Esophagus squamous epithelium (tissue), 5 donors: Measurements from ENCODE around the gene TECR. TPM values are rescaled to one million over a fixed set of nuclear protein-coding genes. Genes with fewer than 3 reads are reported as not detected.
A peak's percentile ranks its signal among the peaks of the same experiment; 100 is the strongest.

Experiments used
- DNase-seq: peaks from one replicate; lab custom pipeline; 2025; lab: John Stamatoyannopoulos, UW
- H3K27ac ChIP-seq, 4 donors: fragments of 200-600 bp; sonication (generic); one replicate each; pipeline ENCODE4 v1.5.1; 2016 to 2019; ENCODE audit warnings: mild to moderate bottlenecking in 1 of 4
- H3K27me3 ChIP-seq, 4 donors: fragments of 200-600 bp; sonication (generic); 1 replicate in 3 of 4; 2 replicates in 1 of 4; pipeline versions ENCODE4 v1.5.1 to v1.6.0; 2017 to 2021; ENCODE audit warnings: antibody characterized with exemption in 1 of 4
- H3K36me3 ChIP-seq, 3 donors: fragments of 200-600 bp; sonication (generic); one replicate each; pipeline ENCODE4 v1.5.1; 2016 to 2019
- H3K4me1 ChIP-seq, 3 donors: fragments of 200-600 bp; sonication (generic); one replicate each; pipeline ENCODE4 v1.5.1; 2017 to 2019
- H3K4me3 ChIP-seq, 4 donors: fragments of 200-600 bp; sonication (generic); 1 replicate in 3 of 4; 2 replicates in 1 of 4; pipeline ENCODE4 v1.5.1; 2016 to 2019; ENCODE audit warnings: mild to moderate bottlenecking in 2 of 4, moderate library complexity in 1 of 4
- H3K9me3 ChIP-seq, 3 donors: fragments of 200-600 bp; sonication (generic); one replicate each; pipeline ENCODE4 v1.5.1; 2016 to 2019
- POLR2A ChIP-seq, 4 donors: fragments of 450-650 bp; IDR thresholded peaks; one replicate each; pipeline ENCODE4 v1.6.1; 2017; ENCODE audit warnings: antibody characterized with exemption in 4 of 4, mild to moderate bottlenecking in 4 of 4, moderate library complexity in 3 of 4
- whole genome bisulfite sequencing, 2 donors: methylation state at CpG; one replicate each; pipeline ENCODE4 v1.1.5; 2018; 5-methylcytosine and 5-hydroxymethylcytosine counted together
- intact Hi-C: fragments of 100-400 bp; cut with DNase I; formaldehyde crosslinking; loops from one replicate; pipeline ENCODE4 v1.15.0; 2022
- total RNA-seq, 4 donors: library from RNA; depleted of rRNA; stranded (reverse); fragments of >200 nt; gene quantifications; one replicate each; pipeline ENCODE4 v1.1.0, GENCODE V29; 2016
- TF ChIP-seq, protein P1 (sequence below), 6 experiments: fragments of 450-650 bp in 4 of 6; fragments of 200-600 bp in 2 of 6; sonication (generic) in 2 of 6; IDR thresholded peaks; one replicate each; pipeline ENCODE4 v1.5.1; 2016 to 2019; ENCODE audit warnings: antibody characterized with exemption in 6 of 6, mild to moderate bottlenecking in 4 of 6, moderate library complexity in 4 of 6
- donor health status: DM: yes; HTN: yes; CAD: no.

TECR gene
- total RNA-seq, 4 donors from 2014 or later, result 130 to 290 (median 190) TPM

DNA sequence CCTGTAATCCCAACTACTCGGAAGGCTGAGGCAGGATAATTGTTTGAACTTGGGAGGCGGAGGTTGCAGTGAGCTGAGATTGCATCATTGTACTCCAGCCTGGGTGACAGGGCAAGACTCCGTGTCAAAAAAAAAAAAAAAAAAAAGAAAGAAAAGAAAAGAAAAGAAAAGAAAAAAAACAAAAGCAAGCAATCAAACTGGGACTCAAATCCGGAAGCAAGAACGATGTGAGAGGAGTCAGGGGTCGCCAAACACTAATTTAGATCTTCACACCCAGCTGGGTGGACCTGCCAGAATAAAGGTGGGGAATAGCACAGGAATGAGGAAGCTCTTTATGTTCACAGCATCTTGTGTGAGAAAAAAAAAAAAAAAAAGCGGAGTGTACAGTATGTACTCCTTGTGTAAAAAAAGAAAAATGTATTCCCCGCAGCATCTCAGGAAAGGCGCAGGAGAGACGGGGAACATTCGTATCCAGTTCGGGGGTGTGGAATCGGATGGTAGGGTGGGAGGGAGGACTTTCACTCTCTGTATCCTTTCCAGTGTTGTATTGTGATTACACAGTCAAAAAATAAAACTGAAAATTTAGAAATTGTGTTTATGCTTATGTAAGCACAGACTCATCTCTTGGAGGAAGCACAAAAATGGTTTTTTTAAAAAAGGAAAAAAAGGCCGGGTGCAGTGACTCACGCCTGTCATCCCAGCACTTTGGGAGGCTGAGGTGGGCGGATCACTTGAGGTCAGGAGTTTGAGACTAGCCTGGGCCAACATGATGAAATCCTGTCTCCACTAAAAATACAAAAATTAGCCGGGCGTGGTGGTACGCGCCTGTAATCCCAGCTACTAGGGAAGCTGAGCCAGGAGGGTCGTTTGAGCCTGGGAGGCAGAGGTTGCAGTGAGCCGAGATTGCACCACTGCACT is 18.8 kb upstream of the TECR start:
- Histone ChIP-seq H3K36me3 (peaks cover 12 to 27% (median 17%) of the 10 kb centered on the region in 3 donors), H3K4me3 (peak overlapping the region in 2 of 4 donors; percentile 13 to 40), H3K27me3 (no peaks in the 10 kb centered on the region), H3K27ac (peak overlapping the region; percentile 87 to 100 (median 100)), H3K4me1 (peaks cover 27 to 95% (median 56%) of the 10 kb centered on the region in 3 donors), H3K9me3 (no peaks in the 10 kb centered on the region)
- no peak for DNase-seq
- 26 to 27% methylated on average over 20 to 22 of the region's 22 CpGs for WGBS, 2 donors
- TF ChIP-seq POLR2A (IDR thresholded peaks at IDR 0.05), result no peak
- TF ChIP-seq, protein P1, sequence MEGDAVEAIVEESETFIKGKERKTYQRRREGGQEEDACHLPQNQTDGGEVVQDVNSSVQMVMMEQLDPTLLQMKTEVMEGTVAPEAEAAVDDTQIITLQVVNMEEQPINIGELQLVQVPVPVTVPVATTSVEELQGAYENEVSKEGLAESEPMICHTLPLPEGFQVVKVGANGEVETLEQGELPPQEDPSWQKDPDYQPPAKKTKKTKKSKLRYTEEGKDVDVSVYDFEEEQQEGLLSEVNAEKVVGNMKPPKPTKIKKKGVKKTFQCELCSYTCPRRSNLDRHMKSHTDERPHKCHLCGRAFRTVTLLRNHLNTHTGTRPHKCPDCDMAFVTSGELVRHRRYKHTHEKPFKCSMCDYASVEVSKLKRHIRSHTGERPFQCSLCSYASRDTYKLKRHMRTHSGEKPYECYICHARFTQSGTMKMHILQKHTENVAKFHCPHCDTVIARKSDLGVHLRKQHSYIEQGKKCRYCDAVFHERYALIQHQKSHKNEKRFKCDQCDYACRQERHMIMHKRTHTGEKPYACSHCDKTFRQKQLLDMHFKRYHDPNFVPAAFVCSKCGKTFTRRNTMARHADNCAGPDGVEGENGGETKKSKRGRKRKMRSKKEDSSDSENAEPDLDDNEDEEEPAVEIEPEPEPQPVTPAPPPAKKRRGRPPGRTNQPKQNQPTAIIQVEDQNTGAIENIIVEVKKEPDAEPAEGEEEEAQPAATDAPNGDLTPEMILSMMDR (IDR thresholded peaks at IDR 0.05), result no peak
- intact Hi-C loops, result no loop called here

DNA sequence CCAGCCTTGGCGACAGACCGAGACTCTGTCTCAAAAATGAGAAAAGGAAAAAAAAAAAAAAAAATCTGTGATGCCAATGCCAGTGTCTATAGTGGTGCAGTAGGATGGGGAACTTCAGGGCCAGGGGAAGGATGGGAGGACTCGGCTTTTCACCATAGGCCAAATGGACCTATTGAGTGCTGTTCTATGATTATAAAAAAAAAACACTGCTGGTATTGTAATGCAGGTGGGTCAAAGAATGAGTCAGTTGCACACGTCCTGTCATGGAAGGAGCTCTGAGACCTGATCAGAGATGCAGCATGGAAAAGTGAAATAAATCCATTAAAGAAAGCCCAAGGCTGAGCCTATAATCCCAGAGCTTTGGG is 18.2 kb upstream of the TECR start:
- H3K36me3 ChIP-seq, result peaks cover 19 to 33% (median 23%) of the 10 kb centered on the region in 3 donors
- H3K4me1 ChIP-seq, result peaks cover 25 to 95% (median 56%) of the 10 kb centered on the region in 3 donors
- H3K27ac ChIP-seq, result peak overlapping the region; percentile 87 to 100 (median 100)
- no peaks in the 10 kb centered on the region for H3K9me3 ChIP-seq
- no peaks in the 10 kb centered on the region for H3K27me3 ChIP-seq
- H3K4me3 ChIP-seq, result peak overlapping the region in 2 of 4 donors; percentile 13 to 40
- no peak for TF ChIP-seq POLR2A (IDR thresholded peaks at IDR 0.05)
- TF ChIP-seq, protein P1 (IDR thresholded peaks at IDR 0.05), result no peak
- DNase-seq, result no peak
- intact Hi-C loops, result no loop called here
- 22 to 41% methylated on average over 3 to 4 of the region's 4 CpGs for WGBS, 2 donors

DNA sequence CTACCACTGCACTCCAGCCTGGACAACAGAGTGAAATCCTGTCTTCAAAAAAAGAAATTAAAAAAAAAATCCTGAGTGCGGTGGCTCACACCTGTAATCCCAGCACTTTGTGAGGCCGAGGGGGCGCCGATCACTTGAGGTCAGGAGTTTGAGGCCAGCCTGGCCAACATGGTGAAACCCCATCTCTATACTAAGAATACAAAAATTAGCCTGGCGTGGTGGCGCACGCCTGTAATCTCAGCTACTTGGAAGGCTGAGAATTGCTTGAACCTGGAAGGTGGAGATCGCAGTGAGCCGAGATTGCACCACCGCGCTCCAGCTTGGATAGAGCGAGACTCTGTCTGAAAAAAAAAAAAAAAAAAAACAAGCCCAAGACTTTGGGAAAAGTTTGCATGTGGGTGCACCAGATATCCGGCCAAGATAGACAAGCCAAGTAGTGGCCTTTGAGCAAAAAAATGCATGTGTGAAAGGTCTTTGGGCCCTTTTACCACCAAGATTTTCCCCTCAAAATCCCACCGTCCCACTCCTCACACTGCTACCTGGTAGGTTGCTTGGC is 16.9 kb upstream of the TECR start:
- H3K9me3 ChIP-seq, result no peaks in the 10 kb centered on the region
- DNase-seq, result no peak
- H3K4me3 ChIP-seq, result no peak overlapping the region
- no peaks in the 10 kb centered on the region for H3K27me3 ChIP-seq
- peaks cover 21 to 40% (median 24%) of the 10 kb centered on the region in 3 donors for H3K36me3 ChIP-seq
- 85 to 90% methylated on average over 10 to 14 of the region's 14 CpGs for WGBS, 2 donors
- peak overlapping the region; percentile 36 to 100 (median 100) for H3K27ac ChIP-seq
- peaks cover 18 to 92% (median 56%) of the 10 kb centered on the region in 3 donors for H3K4me1 ChIP-seq
- intact Hi-C loops, result no loop called here
- TF ChIP-seq, protein P1 (IDR thresholded peaks at IDR 0.05), result no peak
- TF ChIP-seq POLR2A (IDR thresholded peaks at IDR 0.05), result no peak

DNA sequence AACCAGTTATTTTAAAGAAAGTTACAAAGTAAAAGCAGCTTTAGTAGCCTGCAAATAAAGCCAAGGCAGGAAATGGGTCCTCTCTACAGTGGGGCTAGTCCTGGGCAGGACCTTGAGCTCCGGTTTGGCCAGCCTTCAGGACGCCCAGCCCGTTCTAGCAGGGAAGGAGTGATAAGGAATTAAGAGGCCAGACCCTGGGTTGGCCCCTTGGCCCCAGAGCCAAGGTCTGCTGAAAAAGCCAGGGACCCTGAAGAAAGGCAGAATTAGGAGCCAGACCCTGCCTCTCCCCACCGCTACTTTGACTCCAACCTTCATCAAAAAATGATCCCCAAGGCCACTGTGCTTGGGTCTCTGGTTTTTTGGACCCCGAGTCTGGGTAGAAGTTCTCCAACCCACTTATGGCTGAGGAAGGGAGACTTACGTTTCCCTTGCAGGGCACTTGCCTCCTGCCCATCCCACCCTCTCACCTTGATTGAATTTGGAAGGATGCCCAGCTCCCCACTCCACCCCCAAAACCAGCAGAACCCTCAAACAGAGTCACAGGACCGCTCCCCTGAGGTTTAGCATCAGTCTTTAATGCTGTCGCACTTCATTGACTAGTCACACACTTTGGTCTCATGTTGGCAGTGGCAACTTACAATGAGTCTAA is 15.1 kb upstream of the TECR start:
- Histone ChIP-seq H3K36me3 (peaks cover 21 to 40% (median 24%) of the 10 kb centered on the region in 3 donors), H3K27me3 (no peaks in the 10 kb centered on the region), H3K4me3 (peak overlapping the region in 3 of 4 donors; percentile 27 to 98 (median 94)), H3K9me3 (no peaks in the 10 kb centered on the region), H3K4me1 (peaks cover 25 to 81% (median 50%) of the 10 kb centered on the region in 3 donors), H3K27ac (peak overlapping the region; percentile 99 to 100 (median 100))
- no peak for TF ChIP-seq POLR2A (IDR thresholded peaks at IDR 0.05)
- TF ChIP-seq, protein P1 (IDR thresholded peaks at IDR 0.05), result no peak
- DNase-seq, result no peak
- WGBS, 2 donors, result 67 to 78% methylated on average over 4 to 8 of the region's 8 CpGs
- intact Hi-C loops, result no loop called here
